Naive thymus-derived CD8-positive, alpha-beta T cell (primary cell): ENCODE results near the gene UBE2J1. TPM values are rescaled to one million over a fixed set of nuclear protein-coding genes. Genes with fewer than 3 reads are reported as not detected.
A peak's percentile ranks its signal among the peaks of the same experiment; 100 is the strongest.
"Not testable (repeated sequence)": the region's sequence is repeated elsewhere in the genome, so short reads cannot be mapped to it uniquely, and the experiment has no call there.

Experiments
- ATAC-seq, 2 donors: fragments of 150-1000 bp; cut with Tn5 transposase in 1 of 2; sonication (Bioruptor Pico), chemical (Tn5 transposase) in 1 of 2; 1 replicate in 1 of 2; 2 replicates in 1 of 2; pipeline ENCODE4 v1.10.0; 2021; ENCODE audit warnings: mild to moderate bottlenecking in 2 of 2, moderate library complexity in 2 of 2
- POLR2A ChIA-PET: fragments of 350-600 bp; sonication (Branson Sonifier 250); formaldehyde crosslinking; loops from one replicate; lab custom pipeline; 2021; ENCODE audit warnings: antibody characterized with exemption; lab: Charles Lee
- DNase-seq, 10 donors: peaks; one replicate each; pipeline versions ENCODE4 v3.0.0 to v3.0.0-alpha.2; 2020 to 2022
- H3K27ac Mint-ChIP-seq, 10 donors: one replicate each; pipeline ENCODE4 v1.8.0; 2020 to 2022; ENCODE audit warnings: mild to moderate bottlenecking in 10 of 10, mixed read lengths in 10 of 10, moderate library complexity in 4 of 10, inconsistent platforms in 1 of 10
- H3K27me3 Mint-ChIP-seq, 5 donors: one replicate each; pipeline ENCODE4 v1.8.0; 2021 to 2022; ENCODE audit warnings: mixed read lengths in 5 of 5
- H3K36me3 Mint-ChIP-seq, 3 donors: one replicate each; pipeline ENCODE4 v1.8.0; 2020 to 2022; ENCODE audit warnings: mixed read lengths in 3 of 3, mild to moderate bottlenecking in 2 of 3, inconsistent platforms in 1 of 3
- H3K4me1 Mint-ChIP-seq, 4 donors: one replicate each; pipeline ENCODE4 v1.8.0; 2021 to 2022; ENCODE audit warnings: mixed read lengths in 4 of 4
- H3K4me3 Mint-ChIP-seq, 10 donors: one replicate each; pipeline ENCODE4 v1.8.0; 2020 to 2022; ENCODE audit warnings: mild to moderate bottlenecking in 10 of 10, mixed read lengths in 10 of 10, moderate library complexity in 6 of 10, inconsistent platforms in 1 of 10
- H3K9me3 Mint-ChIP-seq, 9 donors: one replicate each; pipeline ENCODE4 v1.8.0; 2020 to 2022; ENCODE audit warnings: mixed read lengths in 9 of 9, mild to moderate bottlenecking in 3 of 9, inconsistent platforms in 1 of 9, moderate library complexity in 1 of 9
- polyA plus RNA-seq, 3 donors: library from polyadenylated mRNA; unstranded; fragments of 300-500 nt; fragmentation: Illumina TruSeq; gene quantifications; one replicate each; pipeline ENCODE4 v1.2.3, GENCODE V29; 2021
- total RNA-seq, 8 experiments: library from RNA in 2 of 8; stranded (reverse) in 2 of 8; gene quantifications; one replicate each; pipeline ENCODE4 v1.2.3 and lab custom pipeline; 2021 to 2026

The UBE2J1 gene
- total and polyA plus RNA-seq, 5 experiments from 2014 or later, result 18.8 to 30.8 (median 24.8) TPM

GRCh38 chr6:89295981-89296380 is 56.5 kb downstream of the UBE2J1 start:
- DNase-seq (no peak), ATAC-seq (no peak)
- POLR2A ChIA-PET, result no interaction called here
- Mint-ChIP-seq H3K36me3 (no peaks in the 10 kb centered on the region), H3K4me1 (peaks cover 0 to 26% (median 9%) of the 10 kb centered on the region in 4 donors), H3K27ac (no peak overlapping the region), H3K27me3 (no peaks in the 10 kb centered on the region), H3K4me3 (no peak overlapping the region), H3K9me3 (peaks cover 0 to 2% (median 0%) of the 10 kb centered on the region in 9 donors)

- DNase-seq, H3K36me3 Mint-ChIP-seq, H3K4me3 Mint-ChIP-seq, H3K27me3 Mint-ChIP-seq, POLR2A ChIA-PET, H3K27ac Mint-ChIP-seq, ATAC-seq, H3K9me3 Mint-ChIP-seq: not testable (repeated sequence)
- H3K4me1 Mint-ChIP-seq, result peaks cover 0 to 26% (median 10%) of the 10 kb centered on the region in 4 donors
These were observed 57.4 kb downstream of the UBE2J1 start for GRCh38 chr6:89295116-89295515.

GRCh38 chr6:89291256-89291819 is 61.2 kb downstream of the UBE2J1 start:
- POLR2A ChIA-PET, result interaction anchor here (0.8 kb wide), 1 partner anchor 34 kb away, joined by 3 read pairs; no protein-coding TSS in a partner anchor
- H3K4me3 Mint-ChIP-seq, result no peak overlapping the region

GRCh38 chr6:89290401-89291155 is 61.9 kb downstream of the UBE2J1 start:
- H3K9me3 Mint-ChIP-seq, result no peaks in the 10 kb centered on the region
- no peaks in the 10 kb centered on the region for H3K27me3 Mint-ChIP-seq
- H3K4me1 Mint-ChIP-seq, result peaks cover 0 to 2% (median 0%) of the 10 kb centered on the region in 4 donors
- no peak for ATAC-seq
- no peak overlapping the region for H3K4me3 Mint-ChIP-seq
- H3K27ac Mint-ChIP-seq, result peak overlapping the region in 2 of 10 donors; percentile 49 to 50
- H3K36me3 Mint-ChIP-seq, result no peaks in the 10 kb centered on the region
- DNase-seq, result no peak
- POLR2A ChIA-PET, result interaction anchor here (0.8 kb wide), 1 partner anchor 35 kb away, joined by 3 read pairs; no protein-coding TSS in a partner anchor

More at GRCh38 chr6:89291256-89291819, 61.2 kb downstream of the UBE2J1 start:
- Mint-ChIP-seq H3K27me3 (no peaks in the 10 kb centered on the region), H3K9me3 (peaks cover 0 to 2% (median 0%) of the 10 kb centered on the region in 9 donors), H3K27ac (peak overlapping the region in 3 of 10 donors; percentile 11 to 50 (median 49)), H3K4me1 (peaks cover 0 to 2% (median 0%) of the 10 kb centered on the region in 4 donors), H3K36me3 (no peaks in the 10 kb centered on the region)
- no peak for ATAC-seq
- no peak for DNase-seq

- H3K27ac Mint-ChIP-seq, result no peak overlapping the region
- H3K4me1 Mint-ChIP-seq, result peaks cover 0 to 2% (median 0%) of the 10 kb centered on the region in 4 donors
- no peak for DNase-seq
- no peaks in the 10 kb centered on the region for H3K36me3 Mint-ChIP-seq
- POLR2A ChIA-PET, result no interaction called here
- no peaks in the 10 kb centered on the region for H3K9me3 Mint-ChIP-seq
- ATAC-seq, result no peak
- H3K4me3 Mint-ChIP-seq, result no peak overlapping the region
- no peaks in the 10 kb centered on the region for H3K27me3 Mint-ChIP-seq
These were observed 62.8 kb downstream of the UBE2J1 start for GRCh38 chr6:89289710-89290109.

GRCh38 chr6:89287351-89288028 is 65.0 kb downstream of the UBE2J1 start:
- DNase-seq (no peak), ATAC-seq (no peak)
- POLR2A ChIA-PET, result no interaction called here
- H3K4me3 Mint-ChIP-seq, result no peak overlapping the region
- H3K9me3 Mint-ChIP-seq, result no peaks in the 10 kb centered on the region
- H3K4me1 Mint-ChIP-seq, result peaks cover 0 to 2% (median 0%) of the 10 kb centered on the region in 4 donors
- H3K27ac Mint-ChIP-seq, result no peak overlapping the region
- H3K36me3 Mint-ChIP-seq, result no peaks in the 10 kb centered on the region
- H3K27me3 Mint-ChIP-seq, result no peaks in the 10 kb centered on the region

GRCh38 chr6:89286516-89286915 is 66.0 kb downstream of the UBE2J1 start:
- Mint-ChIP-seq H3K4me1 (peaks cover 0 to 4% (median 0%) of the 10 kb centered on the region in 4 donors), H3K9me3 (no peaks in the 10 kb centered on the region), H3K36me3 (no peaks in the 10 kb centered on the region), H3K27ac (no peak overlapping the region), H3K4me3 (no peak overlapping the region), H3K27me3 (no peaks in the 10 kb centered on the region)
- ATAC-seq (no peak), DNase-seq (no peak)
- POLR2A ChIA-PET, result no interaction called here

GRCh38 chr6:89284963-89285735 is 67.4 kb downstream of the UBE2J1 start:
- no peak for ATAC-seq
- Mint-ChIP-seq H3K4me1 (peaks cover 0 to 2% (median 0%) of the 10 kb centered on the region in 4 donors), H3K27me3 (no peaks in the 10 kb centered on the region), H3K27ac (no peak overlapping the region), H3K4me3 (no peak overlapping the region), H3K36me3 (no peaks in the 10 kb centered on the region), H3K9me3 (no peaks in the 10 kb centered on the region)
- POLR2A ChIA-PET, result no interaction called here
- no peak for DNase-seq

- H3K27ac Mint-ChIP-seq, result no peak overlapping the region
- POLR2A ChIA-PET, result no interaction called here
- no peak overlapping the region for H3K4me3 Mint-ChIP-seq
- DNase-seq, result no peak
- ATAC-seq, result no peak
- no peaks in the 10 kb centered on the region for H3K36me3 Mint-ChIP-seq
- no peaks in the 10 kb centered on the region for H3K27me3 Mint-ChIP-seq
- H3K9me3 Mint-ChIP-seq, result no peaks in the 10 kb centered on the region
- H3K4me1 Mint-ChIP-seq, result peaks cover 0 to 2% (median 0%) of the 10 kb centered on the region in 4 donors
These were observed 68.4 kb downstream of the UBE2J1 start for GRCh38 chr6:89284081-89284480.

GRCh38 chr6:89282749-89283148 is 69.8 kb downstream of the UBE2J1 start:
- POLR2A ChIA-PET, result no interaction called here
- Mint-ChIP-seq H3K27ac (no peak overlapping the region), H3K27me3 (no peaks in the 10 kb centered on the region)

GRCh38 chr6:89281779-89282246 is 70.7 kb downstream of the UBE2J1 start:
- no peak overlapping the region for H3K27ac Mint-ChIP-seq
- DNase-seq (peak in 2 of 10 donors; percentile 4 to 8), ATAC-seq (no peak)
- H3K4me3 Mint-ChIP-seq, result no peak overlapping the region
- no peaks in the 10 kb centered on the region for H3K9me3 Mint-ChIP-seq
- H3K27me3 Mint-ChIP-seq, result no peaks in the 10 kb centered on the region
- no peaks in the 10 kb centered on the region for H3K36me3 Mint-ChIP-seq
- peaks cover 0 to 2% (median 0%) of the 10 kb centered on the region in 4 donors for H3K4me1 Mint-ChIP-seq
- POLR2A ChIA-PET, result no interaction called here

More at GRCh38 chr6:89282749-89283148, 69.8 kb downstream of the UBE2J1 start:
- Mint-ChIP-seq H3K4me3 (no peak overlapping the region), H3K9me3 (no peaks in the 10 kb centered on the region), H3K4me1 (peaks cover 0 to 2% (median 0%) of the 10 kb centered on the region in 4 donors), H3K36me3 (no peaks in the 10 kb centered on the region)
- no peak for DNase-seq
- no peak for ATAC-seq

- H3K27ac Mint-ChIP-seq, result no peak overlapping the region
- H3K36me3 Mint-ChIP-seq, result no peaks in the 10 kb centered on the region
- DNase-seq (no peak), ATAC-seq (no peak)
- no peaks in the 10 kb centered on the region for H3K27me3 Mint-ChIP-seq
- no peak overlapping the region for H3K4me3 Mint-ChIP-seq
- POLR2A ChIA-PET, result no interaction called here
- no peaks in the 10 kb centered on the region for H3K9me3 Mint-ChIP-seq
- peaks cover 0 to 2% (median 0%) of the 10 kb centered on the region in 4 donors for H3K4me1 Mint-ChIP-seq
These were observed 73.6 kb downstream of the UBE2J1 start for GRCh38 chr6:89278956-89279355.
